ENCODE measurements around the gene SMG6. TPM values are rescaled to one million over a fixed set of nuclear protein-coding genes. Genes with fewer than 3 reads are reported as not detected.

Gene SMG6
- total and polyA plus RNA-seq, 2 donors (not counting 3 experiments of a cell fraction or from before 2014, with no cell fraction given) = 40.1 to 42.2 TPM

- Histone ChIP-seq H3K4me3 (replicated peaks in 1 of 3; ENCODE audit: insufficient read depth in 1 of 3, low read depth in 1 of 3, low read length in 3 of 3) (no peak overlapping the region), H3K9me1 (replicated peaks; ENCODE audit: control insufficient read depth, extremely low read depth, insufficient read depth, low read length) (no peaks in the 10 kb centered on the region), H3K9me3 (replicated peaks; ENCODE audit: control insufficient read depth, insufficient read depth, low read length) (no peaks in the 10 kb centered on the region), H3K27me3 (ENCODE audit: control insufficient read depth in 2 of 2, insufficient read depth in 2 of 2, low read length in 2 of 2) (no peaks in the 10 kb centered on the region), H3K4me2 (ENCODE audit: insufficient read depth, low read length) (no peak overlapping the region), H3K9ac (replicated peaks; ENCODE audit: extremely low read depth, insufficient read depth, low read length) (no peak overlapping the region), H3K27ac (ENCODE audit: insufficient read depth, low read depth, low read length) (no peak overlapping the region), H2AFZ (ENCODE audit: low read depth, low read length) (no peak overlapping the region), H3K36me3 (ENCODE audit: control insufficient read depth in 2 of 2, extremely low read depth in 1 of 2, insufficient read depth in 2 of 2, low read length in 2 of 2) (peaks cover 0 to 4% of the 10 kb centered on the region in 2 experiments), H3K79me2 (ENCODE audit: control insufficient read depth, insufficient read depth, low read length) (no peaks in the 10 kb centered on the region), H4K20me1 (replicated peaks; ENCODE audit: control insufficient read depth, extremely low read depth, insufficient read depth, low read length) (no peaks in the 10 kb centered on the region), H3K4me1 (ENCODE audit: control insufficient read depth, extremely low read depth, insufficient read depth, low read length) (peaks cover 27% of the 10 kb centered on the region)
- TF ChIP-seq MYC (IDR thresholded peaks at IDR 0.05; ENCODE audit: low read depth, low read length) (no peak), GATA2 (IDR thresholded peaks at IDR 0.05; ENCODE audit: insufficient read depth, insufficient read length, low read depth, low read length) (no peak), JUN (IDR thresholded peaks at IDR 0.05; ENCODE audit: borderline replicate concordance, insufficient read depth, insufficient read length, low read depth) (no peak), EZH2 (IDR thresholded peaks at IDR 0.05; ENCODE audit: borderline replicate concordance, low read depth, low read length, severe bottlenecking) (no peak), POLR2AphosphoS5 (IDR thresholded peaks at IDR 0.05; ENCODE audit: insufficient read depth, low read depth, low read length) (no peak), POLR2A (IDR thresholded peaks at IDR 0.05; ENCODE audit: low read depth, low read length) (no peak), MAX (IDR thresholded peaks at IDR 0.05; ENCODE audit: insufficient read depth, insufficient read length) (no peak), FOS (IDR thresholded peaks at IDR 0.05; ENCODE audit: borderline replicate concordance, insufficient read depth, low read length) (no peak)
- TF ChIP-seq, protein P1, sequence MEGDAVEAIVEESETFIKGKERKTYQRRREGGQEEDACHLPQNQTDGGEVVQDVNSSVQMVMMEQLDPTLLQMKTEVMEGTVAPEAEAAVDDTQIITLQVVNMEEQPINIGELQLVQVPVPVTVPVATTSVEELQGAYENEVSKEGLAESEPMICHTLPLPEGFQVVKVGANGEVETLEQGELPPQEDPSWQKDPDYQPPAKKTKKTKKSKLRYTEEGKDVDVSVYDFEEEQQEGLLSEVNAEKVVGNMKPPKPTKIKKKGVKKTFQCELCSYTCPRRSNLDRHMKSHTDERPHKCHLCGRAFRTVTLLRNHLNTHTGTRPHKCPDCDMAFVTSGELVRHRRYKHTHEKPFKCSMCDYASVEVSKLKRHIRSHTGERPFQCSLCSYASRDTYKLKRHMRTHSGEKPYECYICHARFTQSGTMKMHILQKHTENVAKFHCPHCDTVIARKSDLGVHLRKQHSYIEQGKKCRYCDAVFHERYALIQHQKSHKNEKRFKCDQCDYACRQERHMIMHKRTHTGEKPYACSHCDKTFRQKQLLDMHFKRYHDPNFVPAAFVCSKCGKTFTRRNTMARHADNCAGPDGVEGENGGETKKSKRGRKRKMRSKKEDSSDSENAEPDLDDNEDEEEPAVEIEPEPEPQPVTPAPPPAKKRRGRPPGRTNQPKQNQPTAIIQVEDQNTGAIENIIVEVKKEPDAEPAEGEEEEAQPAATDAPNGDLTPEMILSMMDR (IDR thresholded peaks at IDR 0.05; ENCODE audit: extremely low read depth in 1 of 2, insufficient read depth in 1 of 2, low read depth in 1 of 2, low read length in 2 of 2) = no peak
- intact Hi-C loops (cut with micrococcal nuclease) = no loop called here
- dilution Hi-C loops (cut with MboI; ENCODE audit: extremely low pct_ligation_motif_present, low sequenced_read_pairs) = no loop called here
- BruUV-seq (replicated peaks) = no TSS peak
- CTCF ChIA-PET = interaction anchor here (1.9 to 2.3 kb wide), 3 partner anchors 10 to 169 kb away, joined by 4 to 10 read pairs (median 7); no protein-coding TSS in a partner anchor
- FAIRE-seq = no peak
- POLR2A ChIA-PET = no interaction called here
- DNase-seq (ENCODE audit: low read depth, low spot score) = no peak
These were observed 228.1 kb downstream of the SMG6 start for GRCh38 chr17:2075336-2076086.
